HG03457 (cell line): Measurements from ENCODE around the gene INSYN1.
"Not testable (repeated sequence)": the region's sequence is repeated elsewhere in the genome, so short reads cannot be mapped to it uniquely, and the experiment has no call there.

Experiments
- ATAC-seq: cut with Tn5 transposase; IDR thresholded peaks from one replicate; pipeline ENCODE4 v1.9.1; 2021; ENCODE audit warnings: moderate number of reproducible peaks; ENCODE audit not compliant: unreplicated experiment

Gene INSYN1, protein sequence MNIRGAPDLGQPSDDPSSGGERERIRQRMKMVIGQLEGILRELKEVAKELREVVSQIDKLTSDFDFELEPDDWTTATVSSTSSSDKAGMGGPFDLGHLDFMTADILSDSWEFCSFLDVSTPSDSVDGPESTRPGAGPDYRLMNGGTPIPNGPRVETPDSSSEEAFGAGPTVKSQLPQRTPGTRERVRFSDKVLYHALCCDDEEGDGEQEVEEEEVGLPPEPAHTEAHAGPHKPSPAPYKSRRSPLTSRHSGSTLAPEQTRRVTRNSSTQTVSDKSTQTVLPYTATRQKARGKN

DNA sequence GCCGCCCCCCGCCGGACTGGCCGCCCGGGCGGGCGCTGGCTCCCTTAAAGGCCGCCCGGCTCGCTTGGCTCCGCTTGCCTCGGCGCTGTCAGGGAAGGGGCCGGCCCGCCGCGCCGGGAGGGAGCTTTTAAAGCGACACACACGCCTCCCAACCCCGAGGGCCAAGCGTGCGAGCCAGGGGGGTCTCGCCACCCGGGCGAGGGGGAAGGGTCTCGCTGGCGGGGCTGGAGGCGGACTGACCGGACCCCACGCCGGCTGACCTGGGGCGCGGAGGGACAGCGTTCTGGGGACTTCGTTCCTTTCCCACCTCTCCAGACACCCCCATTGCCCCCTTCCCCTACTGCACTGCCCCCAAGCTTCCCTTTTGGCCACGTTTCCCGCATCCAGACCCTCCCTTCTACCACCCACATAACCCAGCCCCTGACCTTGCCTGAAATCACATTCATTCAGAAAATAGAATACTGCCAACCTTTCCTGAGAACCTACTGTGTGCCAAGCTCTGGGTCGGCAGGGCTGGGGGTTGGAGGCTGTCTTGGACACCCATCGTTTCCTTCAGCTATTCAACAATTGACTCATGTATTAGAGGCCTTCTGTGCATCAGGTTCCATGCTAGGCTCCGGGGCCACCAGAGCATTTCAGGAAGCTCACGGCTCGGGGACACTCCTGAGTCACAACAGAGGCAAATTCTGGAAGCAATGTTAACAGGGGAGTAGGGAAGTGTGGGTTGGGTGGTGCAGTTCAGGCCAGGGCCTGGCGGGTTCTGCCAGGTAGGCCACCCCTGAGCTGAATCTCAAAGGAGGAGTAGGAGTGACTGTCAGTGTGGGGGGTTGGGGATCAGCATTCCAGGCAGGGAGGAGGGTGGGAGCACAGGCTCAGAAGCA, at the start of gene INSYN1:
INSYN1 (minus strand) TSS at position 102 of the 881 bp plus-strand sequence. CDS start 2,221 bp downstream, outside the sequence.
- no peak for ATAC-seq

- ATAC-seq, result no peak
Observed at GRCh38 chr15:73802431-73803041, 49.4 kb upstream of the INSYN1 start.

GRCh38 chr15:73800662-73801345, 47.7 kb upstream of the INSYN1 start:
- ATAC-seq, result no peak

GRCh38 chr15:73799466-73799865, 46.3 kb upstream of the INSYN1 start:
- no peak for ATAC-seq

DNA sequence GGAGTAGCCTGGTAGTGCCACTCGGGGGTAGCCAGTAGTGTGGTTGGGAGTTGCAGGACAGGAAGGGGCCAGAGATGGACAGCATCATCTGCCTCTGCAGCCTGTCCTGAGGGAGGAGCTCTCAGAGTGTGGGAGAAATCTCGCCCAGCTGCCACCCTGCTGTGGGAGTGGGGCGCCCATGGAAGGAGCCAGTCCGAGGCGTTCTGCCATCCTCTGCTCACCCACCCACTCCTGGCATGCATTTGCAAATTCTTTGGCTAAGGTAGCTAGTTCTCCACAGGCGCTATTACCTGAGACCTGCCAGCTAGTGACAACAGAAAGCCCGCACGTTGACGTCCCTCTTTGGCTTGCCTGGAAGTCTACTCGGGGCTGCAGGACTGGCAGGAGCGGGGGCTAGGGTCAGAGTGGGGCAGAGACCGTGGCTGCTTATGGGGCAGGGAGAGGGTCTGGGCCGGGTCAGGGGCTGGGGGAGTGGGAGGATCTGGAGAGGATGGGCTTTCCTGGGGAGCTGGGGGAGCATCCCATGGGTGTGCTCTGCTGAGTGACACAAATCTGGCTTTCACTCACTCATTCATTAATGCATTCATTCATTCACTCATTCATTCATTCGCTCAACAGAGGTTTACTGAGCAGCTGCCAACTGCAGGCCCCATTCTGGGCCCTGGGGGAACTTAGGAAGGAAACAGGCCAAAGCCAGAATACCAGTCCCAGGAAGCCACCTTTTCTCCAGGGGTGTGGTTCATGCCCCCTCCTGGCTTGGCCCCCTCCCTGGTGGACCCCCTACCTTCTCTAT, 44.4 kb upstream of the INSYN1 start:
- ATAC-seq, result no peak

DNA sequence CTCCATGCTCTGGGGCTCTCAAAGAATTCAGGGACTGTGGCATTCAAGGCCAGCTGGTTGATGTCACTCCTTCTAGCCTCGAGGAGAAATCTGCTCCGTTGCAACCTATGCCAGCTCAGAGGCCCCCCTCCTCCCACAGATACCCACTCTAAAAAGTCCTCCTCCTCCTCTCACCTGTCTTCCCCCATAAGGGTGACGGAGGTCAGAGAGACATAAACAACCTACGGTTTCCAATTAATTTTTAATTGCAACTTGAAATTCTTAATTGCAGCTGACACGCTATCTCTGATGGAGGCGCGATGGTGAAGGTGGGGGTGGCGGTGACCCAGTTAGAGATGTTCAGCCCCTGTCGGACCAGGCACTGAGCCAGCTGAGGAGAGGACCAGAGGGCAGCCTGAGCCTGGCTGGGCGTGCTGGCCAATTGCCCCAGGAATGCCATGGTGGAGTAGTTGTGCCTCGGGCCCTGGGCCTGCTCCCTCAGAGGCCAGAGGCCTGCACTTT, 43.2 kb upstream of the INSYN1 start:
- ATAC-seq, result no peak

DNA sequence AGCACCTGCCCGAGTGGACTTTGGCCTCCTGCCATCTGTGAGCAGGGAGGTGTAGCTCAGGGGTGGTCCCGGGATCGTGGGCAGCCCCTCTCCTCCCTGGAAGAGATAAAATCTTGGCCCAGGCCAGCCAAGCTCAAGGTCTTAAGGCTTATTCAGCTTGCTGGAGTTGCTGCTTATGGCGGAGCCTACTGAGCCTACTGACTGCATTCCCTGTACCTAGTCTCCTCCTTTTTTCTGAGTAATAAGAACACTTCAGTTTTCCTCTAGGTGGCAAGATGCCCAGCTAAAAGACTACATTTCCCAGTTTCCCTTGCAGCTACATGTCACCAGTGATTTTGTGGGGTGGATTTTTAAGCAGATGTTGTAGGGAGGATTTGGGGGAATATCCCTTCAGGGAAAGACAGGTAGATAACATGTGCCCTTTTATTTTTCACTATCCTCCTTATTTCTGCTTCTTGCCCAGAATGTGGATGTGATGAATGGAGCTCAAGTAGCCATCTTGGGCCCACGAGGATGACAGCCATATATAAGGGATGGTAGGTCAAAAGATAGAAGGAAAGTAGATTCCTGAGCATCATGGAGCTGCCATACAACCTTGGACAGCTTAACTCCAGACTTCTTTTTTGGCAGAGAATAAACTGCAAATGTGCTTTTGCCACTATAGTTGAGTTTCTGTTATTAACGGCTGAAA, 41.4 kb upstream of the INSYN1 start:
- ATAC-seq, result no peak

DNA sequence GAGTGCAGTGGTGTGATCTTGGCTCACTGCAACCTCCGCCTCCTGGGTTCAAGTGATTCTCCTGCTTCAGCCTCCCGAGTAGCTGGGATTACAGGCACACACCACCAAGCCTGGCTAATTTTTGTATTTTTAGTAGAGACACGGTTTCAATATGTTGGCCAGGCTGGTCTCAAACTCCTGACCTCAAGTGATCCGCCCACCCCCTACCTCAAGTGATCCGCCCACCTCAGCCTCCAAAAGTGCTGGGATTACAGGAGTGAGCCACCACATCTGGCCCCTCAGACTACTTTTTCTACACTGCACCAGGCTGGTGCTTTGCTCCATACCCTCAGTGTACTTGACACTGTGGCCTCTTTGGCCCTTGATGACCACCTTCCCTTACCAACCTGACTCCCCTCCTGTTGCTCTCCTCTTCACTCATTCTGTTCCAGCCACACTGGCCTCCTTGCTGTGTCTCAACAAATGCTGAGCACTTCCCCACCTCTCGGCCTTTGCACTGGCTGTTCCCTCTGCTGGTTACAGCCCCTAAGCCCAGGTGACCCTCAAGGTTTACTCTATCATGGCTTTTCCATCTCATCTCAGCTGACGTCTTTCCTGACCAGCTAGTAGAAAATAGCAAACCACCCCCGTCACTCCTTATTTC, 39.9 kb upstream of the INSYN1 start:
- ATAC-seq, result not testable (repeated sequence)

GRCh38 chr15:73792415-73792814, 39.3 kb upstream of the INSYN1 start:
- no peak for ATAC-seq

- no peak for ATAC-seq
Observed at GRCh38 chr15:73789521-73790240, 36.5 kb upstream of the INSYN1 start.

- ATAC-seq, result no peak
Observed at GRCh38 chr15:73787621-73788020, 34.5 kb upstream of the INSYN1 start.

- ATAC-seq, result no peak
Observed at GRCh38 chr15:73786538-73786937, 33.4 kb upstream of the INSYN1 start.

DNA sequence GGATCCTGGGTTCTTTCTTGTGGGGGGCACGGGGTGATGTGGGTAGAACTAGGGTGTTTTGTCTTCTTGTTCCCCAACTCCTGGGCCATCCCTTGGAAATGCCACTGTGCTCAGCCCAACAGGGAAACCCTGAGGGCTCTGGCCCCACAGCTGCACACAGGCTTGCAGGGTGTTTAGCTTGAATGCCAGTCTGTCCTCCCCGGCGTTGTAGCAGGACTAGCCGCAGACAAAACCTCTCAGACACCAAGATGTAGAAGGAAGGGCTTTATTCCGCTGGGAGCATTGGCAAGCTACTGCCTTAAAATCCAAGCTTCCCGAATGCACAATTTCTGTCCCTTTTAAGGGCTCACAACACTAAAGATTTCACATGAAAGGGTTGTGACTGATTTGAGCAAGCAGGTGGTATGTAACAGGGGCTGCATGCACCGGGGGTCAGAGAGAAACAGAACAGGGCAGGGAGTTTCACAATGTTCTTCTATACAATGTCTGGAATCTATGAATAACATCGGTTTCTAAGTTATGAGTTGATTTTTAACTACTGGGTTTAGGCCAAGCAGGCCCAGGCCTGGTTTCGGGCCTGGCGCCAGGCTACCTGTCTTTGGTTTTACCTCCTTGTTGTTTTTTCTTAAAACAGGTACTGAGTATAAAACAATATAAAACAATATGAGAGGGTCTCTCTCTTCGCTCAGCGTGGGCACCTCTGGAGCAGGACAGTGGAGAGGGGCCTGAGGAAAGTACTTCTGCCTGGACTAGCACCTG, 32.3 kb upstream of the INSYN1 start:
- ATAC-seq, result not testable (repeated sequence)

DNA sequence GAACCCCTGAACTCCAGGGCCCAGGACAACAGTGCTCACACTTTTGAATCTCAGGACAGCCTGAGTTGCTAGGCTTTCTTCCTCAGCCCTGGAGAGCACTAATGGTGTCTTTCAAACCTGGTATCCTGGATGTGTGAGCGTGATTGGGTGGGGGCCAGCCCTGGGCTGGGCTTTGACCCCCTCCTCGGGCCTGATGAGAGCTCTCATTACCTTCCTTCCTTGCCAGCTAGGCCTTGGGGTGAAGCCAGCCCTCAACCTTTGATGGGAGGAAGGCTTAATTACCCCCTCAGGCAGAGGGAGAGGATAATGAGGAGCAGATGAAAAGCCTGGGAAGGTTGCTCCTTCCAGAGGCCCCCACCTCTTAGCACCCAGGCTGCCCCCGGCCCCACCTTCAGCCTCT, 31.1 kb upstream of the INSYN1 start:
- no peak for ATAC-seq

GRCh38 chr15:73782344-73782959, 29.3 kb upstream of the INSYN1 start:
- no peak for ATAC-seq

- no peak for ATAC-seq
Observed at GRCh38 chr15:73781038-73781925, 28.1 kb upstream of the INSYN1 start.
